RWPE2 (cell line): ENCODE data around the gene ZNF532.

Source experiments
- ATAC-seq: fragments of 200-7000 bp; cut with Tn5 transposase; 3 replicates; pipeline ENCODE4 v1.9.1; 2021; ENCODE audit warnings: low read depth
- DNase-seq: peaks from one replicate; pipeline ENCODE4 v3.0.0-alpha.2; 2020; ENCODE audit warnings: low spot score
- H3K27ac ChIP-seq: fragments of 450-650 bp; 2 replicates; pipeline ENCODE4 v1.5.1; 2017; ENCODE audit warnings: mild to moderate bottlenecking; ENCODE audit not compliant: poor library complexity, severe bottlenecking
- H3K27me3 ChIP-seq: fragments of 250-450 bp; sonication (Bioruptor Pico); 2 replicates; pipeline ENCODE4 v1.5.1; 2021; ENCODE audit warnings: mild to moderate bottlenecking, moderate library complexity; ENCODE audit not compliant: insufficient read depth, poor library complexity, severe bottlenecking
- H3K36me3 ChIP-seq: fragments of 250-450 bp; sonication (Bioruptor Pico); 2 replicates; pipeline ENCODE4 v1.5.1; 2020; ENCODE audit warnings: low read depth, mild to moderate bottlenecking, moderate library complexity
- H3K4me1 ChIP-seq: fragments of 250-450 bp; sonication (Bioruptor Pico); 2 replicates; pipeline ENCODE4 v1.5.1; 2021; ENCODE audit warnings: mild to moderate bottlenecking, moderate library complexity; ENCODE audit not compliant: insufficient read depth, poor library complexity, severe bottlenecking
- H3K4me3 ChIP-seq: fragments of 250-450 bp; sonication (Bioruptor Pico); 2 replicates; pipeline ENCODE4 v1.5.1; 2021; ENCODE audit warnings: mild to moderate bottlenecking, moderate library complexity; ENCODE audit not compliant: severe bottlenecking
- H3K9me3 ChIP-seq: fragments of 250-450 bp; sonication (Bioruptor Pico); 2 replicates; pipeline ENCODE4 v1.5.1; 2021; ENCODE audit warnings: mild to moderate bottlenecking, moderate library complexity; ENCODE audit not compliant: severe bottlenecking
- CTCF ChIP-seq: fragments of 450-650 bp; IDR thresholded peaks from one replicate; pipeline ENCODE4 v1.5.1; 2017; ENCODE audit warnings: mild to moderate bottlenecking, moderate library complexity; ENCODE audit not compliant: poor library complexity, severe bottlenecking

The ZNF532 gene

GRCh38 chr18:58965291-58966004 lies 100.8 kb downstream of the ZNF532 start:
- Histone ChIP-seq H3K4me3 (no peak overlapping the region), H3K27me3 (no peaks in the 10 kb centered on the region), H3K27ac (no peak overlapping the region), H3K4me1 (no peaks in the 10 kb centered on the region), H3K36me3 (no peaks in the 10 kb centered on the region; the same call in 1 of the 2 replicates), H3K9me3 (no peaks in the 10 kb centered on the region)
- DNase-seq: no peak
- no peak for TF ChIP-seq CTCF
- ATAC-seq: no peak

- TF ChIP-seq CTCF: no peak
- H3K4me1 ChIP-seq: no peaks in the 10 kb centered on the region
- no peak for ATAC-seq
Measured at GRCh38 chr18:58966005-58966677, 101.5 kb downstream of the ZNF532 start.

GRCh38 chr18:58966704-58967103 lies 102.0 kb downstream of the ZNF532 start:
- Histone ChIP-seq H3K4me3 (no peak overlapping the region), H3K27ac (no peak overlapping the region), H3K9me3 (no peaks in the 10 kb centered on the region), H3K4me1 (no peaks in the 10 kb centered on the region), H3K36me3 (no peaks in the 10 kb centered on the region; the same call in 1 of the 2 replicates), H3K27me3 (no peaks in the 10 kb centered on the region)
- ATAC-seq (no peak), DNase-seq (no peak)
- no peak for TF ChIP-seq CTCF

More at GRCh38 chr18:58966005-58966677, 101.5 kb downstream of the ZNF532 start:
- Histone ChIP-seq H3K4me3 (no peak overlapping the region), H3K36me3 (no peaks in the 10 kb centered on the region; the same call in 1 of the 2 replicates), H3K9me3 (no peaks in the 10 kb centered on the region), H3K27me3 (no peaks in the 10 kb centered on the region), H3K27ac (no peak overlapping the region)
- no peak for DNase-seq

GRCh38 chr18:58967751-58968254 lies 103.1 kb downstream of the ZNF532 start:
- Histone ChIP-seq H3K9me3 (no peaks in the 10 kb centered on the region), H3K36me3 (no peaks in the 10 kb centered on the region; the same call in 1 of the 2 replicates), H3K4me1 (no peaks in the 10 kb centered on the region), H3K4me3 (no peak overlapping the region), H3K27me3 (no peaks in the 10 kb centered on the region), H3K27ac (no peak overlapping the region)
- DNase-seq (no peak), ATAC-seq (no peak)
- no peak for TF ChIP-seq CTCF
